ENCODE data around the gene GAR1. TPM values are rescaled to one million over a fixed set of nuclear protein-coding genes. Genes with fewer than 3 reads are reported as not detected.

GAR1 gene
- total RNA-seq, 6 experiments from 2014 or later = 2.9 to 7.1 (median 4.4) TPM

- Histone ChIP-seq H3K4me1 (peaks cover 0 to 7% (median 0%) of the 10 kb centered on the region in 4 donors), H3K4me3 (no peak overlapping the region), H3K9me3 (no peaks in the 10 kb centered on the region), H3K27me3 (no peaks in the 10 kb centered on the region), H3K36me3 (no peaks in the 10 kb centered on the region), H3K27ac (no peak overlapping the region)
- DNase-seq = no peak
- ATAC-seq = peak in 1 of 4 donors; percentile 29
- 43% methylated on average over 8 of the region's 11 CpGs for WGBS (ENCODE audit: insufficient coverage, low coverage, low lambda C conversion rate, missing lambda C conversion rate)
- intact Hi-C loops (cut with DNase I) = no loop called here
- no peak for TF ChIP-seq CTCF (IDR thresholded peaks at IDR 0.05)
- TF ChIP-seq POLR2A (IDR thresholded peaks at IDR 0.05) = no peak
These were observed 58.4 kb downstream of the GAR1 start for GRCh38 chr4:109873791-109874514.

Other genes starting within 250 kb of the GAR1 start
- 10 to 100 TPM; 14.1 to 18.4 (median 15.3) TPM for gene CASP6, start 112.3 kb upstream of the GAR1 start, total RNA-seq
- 10 to 100 TPM; 22.0 to 31.9 (median 27.4) TPM for gene PLA2G12A, start 85.7 kb upstream of the GAR1 start, total RNA-seq
- gene CFI, start 13.8 kb upstream of the GAR1 start, total RNA-seq = 100 to 1,000 TPM; 316 to 610 (median 469) TPM
- under 1 TPM in 2 of 6 experiments, not detected in 4; 0.18 to 0.25 TPM for gene RRH, start 12.2 kb downstream of the GAR1 start, total RNA-seq
- under 1 TPM; 0.05 to 0.25 (median 0.15) TPM for gene LRIT3, start 32.3 kb downstream of the GAR1 start, total RNA-seq
- not detected for gene EGF, start 97.1 kb downstream of the GAR1 start, total RNA-seq